ENCODE results near the gene VGF.
A peak's percentile ranks its signal among the peaks of the same experiment; 100 is the strongest.
"Not testable (repeated sequence)": the region's sequence is repeated elsewhere in the genome, so short reads cannot be mapped to it uniquely, and the experiment has no call there.

The VGF gene

DNA sequence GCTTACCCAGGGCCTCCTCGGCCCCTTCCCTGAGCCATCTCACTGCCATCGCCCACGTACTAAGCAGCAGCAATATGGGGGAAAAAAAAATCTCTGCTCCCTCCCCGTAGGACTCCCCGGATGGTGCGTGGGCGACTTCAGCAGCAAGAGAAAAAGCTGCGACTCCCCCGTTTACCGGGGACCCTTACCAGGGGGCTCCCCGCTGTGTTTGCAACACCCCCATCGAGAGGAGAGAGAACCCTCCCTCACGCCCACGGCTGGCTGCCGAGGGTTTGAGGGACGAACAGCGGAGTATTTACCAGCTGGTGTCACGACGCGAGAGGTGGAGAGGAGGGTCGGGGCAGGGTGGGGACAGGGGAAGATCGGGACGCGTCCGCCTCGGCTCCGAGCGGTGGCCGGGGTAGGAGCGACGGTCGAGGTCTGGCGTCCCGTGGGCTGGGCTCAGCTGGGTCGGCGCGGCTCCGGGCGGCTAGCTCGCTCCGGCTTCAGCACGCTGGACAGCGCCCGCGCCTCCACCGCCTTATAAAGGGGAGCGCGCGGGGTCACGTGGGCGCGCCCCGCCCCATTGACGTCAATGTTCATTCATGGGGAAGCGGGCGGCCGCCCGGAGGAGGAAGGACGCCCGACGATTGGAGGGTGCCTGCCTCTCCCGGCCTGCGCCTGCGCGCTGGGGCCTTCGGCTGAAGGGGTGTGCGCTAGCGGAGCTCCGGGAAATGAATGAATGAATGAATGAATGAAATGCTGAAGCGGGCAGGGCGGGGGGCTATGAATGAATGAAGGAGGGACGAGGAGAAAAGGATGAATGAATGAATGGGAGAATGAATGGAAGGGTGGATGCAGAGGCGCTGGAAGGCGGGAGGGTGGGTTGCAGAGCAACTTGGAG, at the start of gene VGF:
Gene VGF (minus strand): TSS at position 495 of the 883 bp plus-strand sequence. CDS start 726 bp downstream, outside the sequence.
- Histone ChIP-seq H3K4me3 (peak within 1 kb of the TSS; percentile 77), H3K36me3 (ENCODE audit: insufficient read depth, low read length) (no peaks in the 10 kb centered on the region), H3K9ac (ENCODE audit: insufficient read length) (no peak within 1 kb of the TSS), H3K27ac (no peak within 1 kb of the TSS), H3K9me3 (ENCODE audit: low read depth, low read length) (no peaks in the 10 kb centered on the region)
- DNase-seq (ENCODE audit: low read depth, low spot score): peak; percentile 24
- TF ChIP-seq EZH2 (IDR thresholded peaks at IDR 0.05) (no peak), POLR2AphosphoS5 (IDR thresholded peaks at IDR 0.05; ENCODE audit: borderline replicate concordance, low read depth, low read length) (no peak), FOXP2 (optimal IDR thresholded peaks at IDR 0.05; ENCODE audit: control extremely low read depth, extremely low read length, insufficient read depth) (no peak)

DNA sequence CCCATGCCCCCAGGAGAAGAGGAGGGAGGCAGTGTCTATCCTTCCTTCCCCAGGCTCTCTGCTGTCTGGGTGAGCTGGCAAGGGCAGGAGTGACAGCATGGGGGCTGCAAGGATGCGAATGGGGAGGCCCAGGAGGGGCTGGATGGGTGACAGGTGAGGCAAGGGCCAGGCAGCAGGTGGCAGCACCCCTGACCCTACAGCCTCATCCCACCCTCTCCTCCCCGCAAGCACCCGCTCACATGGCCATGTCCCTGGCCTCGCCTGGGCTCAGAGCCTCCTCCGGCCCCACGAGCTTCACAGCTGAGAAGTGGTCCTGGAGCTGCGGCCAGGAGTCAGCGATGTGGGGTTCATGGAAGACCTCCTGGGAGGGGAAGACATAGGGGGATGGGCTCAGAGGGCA, 46.6 kb upstream of the VGF start:
- Histone ChIP-seq H3K9me3 (ENCODE audit: low read depth, low read length) (no peaks in the 10 kb centered on the region), H3K4me3 (no peak overlapping the region), H3K27ac (no peak overlapping the region), H3K36me3 (ENCODE audit: insufficient read depth, low read length) (peaks cover 4% of the 10 kb centered on the region; the same call in 1 of the 2 replicates), H3K9ac (ENCODE audit: insufficient read length) (no peak overlapping the region)
- DNase-seq (ENCODE audit: low read depth, low spot score): no peak
- TF ChIP-seq FOXP2 (optimal IDR thresholded peaks at IDR 0.05; ENCODE audit: control extremely low read depth, extremely low read length, insufficient read depth) (no peak), EZH2 (IDR thresholded peaks at IDR 0.05) (no peak), POLR2AphosphoS5 (IDR thresholded peaks at IDR 0.05; ENCODE audit: borderline replicate concordance, low read depth, low read length) (no peak)

DNA sequence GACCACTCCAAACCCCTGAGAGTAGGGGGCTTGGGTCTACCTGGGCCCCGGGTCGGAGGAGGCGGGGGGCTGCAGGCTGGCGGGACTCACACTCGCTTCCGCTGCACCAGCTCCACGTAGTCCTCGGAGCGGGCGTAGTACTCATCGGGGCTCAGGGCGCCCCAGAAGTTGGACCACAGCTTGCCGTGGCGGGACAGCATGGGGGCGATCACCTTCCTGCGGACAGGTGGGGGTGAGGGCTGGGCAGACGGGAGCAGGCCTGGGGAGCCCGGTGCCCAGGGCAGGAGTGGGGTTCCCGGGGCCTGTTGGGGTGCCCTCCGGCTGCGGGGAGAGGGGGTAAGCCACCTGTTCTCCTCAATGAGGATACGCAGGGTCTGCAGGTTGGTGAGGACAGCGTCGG, 46.1 kb upstream of the VGF start:
- Histone ChIP-seq H3K4me3 (no peak overlapping the region), H3K27ac (no peak overlapping the region), H3K9me3 (ENCODE audit: low read depth, low read length) (no peaks in the 10 kb centered on the region), H3K9ac (ENCODE audit: insufficient read length) (no peak overlapping the region), H3K36me3 (ENCODE audit: insufficient read depth, low read length) (peaks cover 4% of the 10 kb centered on the region; the same call in 1 of the 2 replicates)
- no peak for DNase-seq (ENCODE audit: low read depth, low spot score)
- TF ChIP-seq POLR2AphosphoS5 (IDR thresholded peaks at IDR 0.05; ENCODE audit: borderline replicate concordance, low read depth, low read length) (no peak), FOXP2 (optimal IDR thresholded peaks at IDR 0.05; ENCODE audit: control extremely low read depth, extremely low read length, insufficient read depth) (no peak), EZH2 (IDR thresholded peaks at IDR 0.05) (no peak)

DNA sequence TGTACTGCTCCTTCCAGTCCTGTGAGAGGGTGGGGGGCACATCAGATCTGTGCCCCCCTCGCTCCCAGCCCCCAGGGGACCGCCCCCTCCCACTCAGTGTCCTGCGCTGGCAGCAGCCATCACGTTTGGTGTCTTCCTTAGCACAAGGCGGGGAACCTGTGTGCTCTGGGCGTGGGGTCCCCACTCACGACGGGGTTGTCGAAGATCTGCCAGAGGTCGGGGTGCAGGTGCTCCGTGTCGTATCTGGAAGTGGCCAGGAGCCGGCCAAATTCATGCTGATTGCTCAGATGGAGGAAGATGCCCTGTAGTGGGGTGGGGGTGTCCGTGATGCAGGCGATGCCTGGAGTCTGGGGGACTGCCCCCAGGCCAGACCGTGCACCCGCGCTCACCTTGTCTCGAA, 44.8 kb upstream of the VGF start:
- TF ChIP-seq EZH2 (IDR thresholded peaks at IDR 0.05): no peak
- TF ChIP-seq POLR2AphosphoS5 (IDR thresholded peaks at IDR 0.05; ENCODE audit: borderline replicate concordance, low read depth, low read length): no peak
- no peak for TF ChIP-seq FOXP2 (optimal IDR thresholded peaks at IDR 0.05; ENCODE audit: control extremely low read depth, extremely low read length, insufficient read depth)
- no peak overlapping the region for H3K27ac ChIP-seq
- H3K9ac ChIP-seq (ENCODE audit: insufficient read length): no peak overlapping the region
- no peak for DNase-seq (ENCODE audit: low read depth, low spot score)
- no peak overlapping the region for H3K4me3 ChIP-seq
- H3K9me3 ChIP-seq (ENCODE audit: low read depth, low read length): no peaks in the 10 kb centered on the region
- peaks cover 4% of the 10 kb centered on the region; the same call in 1 of the 2 replicates for H3K36me3 ChIP-seq (ENCODE audit: insufficient read depth, low read length)

DNA sequence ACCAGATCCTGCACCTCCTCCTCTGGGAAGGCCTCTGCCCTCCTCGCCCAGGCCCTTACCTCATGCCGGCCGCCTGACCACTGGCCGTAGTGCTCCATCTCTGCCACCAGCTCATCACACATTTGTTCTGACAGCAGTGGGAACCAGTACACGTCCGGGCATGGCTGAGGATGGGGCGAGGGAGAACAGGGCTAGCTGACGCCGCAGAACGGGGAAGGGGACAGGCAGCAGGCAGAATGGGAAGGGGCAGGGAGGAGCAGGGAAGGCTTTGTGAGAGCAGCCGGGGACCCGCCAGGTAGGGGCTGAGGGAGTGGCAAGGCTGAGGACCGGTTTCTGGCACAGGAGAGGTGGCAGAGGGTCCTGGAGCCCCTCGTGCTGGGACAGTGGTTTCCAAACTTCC, 43.4 kb upstream of the VGF start:
- no peak overlapping the region for H3K27ac ChIP-seq
- peaks cover 4% of the 10 kb centered on the region; the same call in 1 of the 2 replicates for H3K36me3 ChIP-seq (ENCODE audit: insufficient read depth, low read length)
- TF ChIP-seq POLR2AphosphoS5 (IDR thresholded peaks at IDR 0.05; ENCODE audit: borderline replicate concordance, low read depth, low read length) (no peak), FOXP2 (optimal IDR thresholded peaks at IDR 0.05; ENCODE audit: control extremely low read depth, extremely low read length, insufficient read depth) (no peak), EZH2 (IDR thresholded peaks at IDR 0.05) (no peak)
- H3K9ac ChIP-seq (ENCODE audit: insufficient read length): no peak overlapping the region
- no peaks in the 10 kb centered on the region for H3K9me3 ChIP-seq (ENCODE audit: low read depth, low read length)
- H3K4me3 ChIP-seq: no peak overlapping the region
- no peak for DNase-seq (ENCODE audit: low read depth, low spot score)

DNA sequence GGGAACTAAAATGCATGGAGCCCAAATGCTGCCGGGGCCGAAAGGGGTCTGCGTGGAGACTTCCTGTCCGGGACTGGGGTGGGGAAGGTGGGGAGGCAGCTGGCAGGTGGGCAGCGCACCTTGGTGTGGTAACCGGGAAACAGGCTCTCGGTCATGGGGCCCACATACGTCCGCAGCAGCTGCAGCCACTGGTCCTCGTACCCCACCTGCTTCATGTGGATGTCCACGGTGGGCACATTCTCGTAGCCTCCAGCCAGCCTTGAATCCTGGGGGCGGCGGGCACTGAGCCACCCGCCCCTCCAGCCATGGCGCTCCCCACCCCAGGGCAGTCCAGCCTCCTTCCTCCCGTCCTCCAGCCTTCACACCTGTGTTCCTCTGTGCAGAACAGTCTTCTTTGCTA, 42.1 kb upstream of the VGF start:
- Histone ChIP-seq H3K36me3 (ENCODE audit: insufficient read depth, low read length) (peaks cover 4% of the 10 kb centered on the region; the same call in 1 of the 2 replicates), H3K9me3 (ENCODE audit: low read depth, low read length) (no peaks in the 10 kb centered on the region), H3K27ac (no peak overlapping the region), H3K9ac (ENCODE audit: insufficient read length) (no peak overlapping the region), H3K4me3 (no peak overlapping the region)
- TF ChIP-seq FOXP2 (optimal IDR thresholded peaks at IDR 0.05; ENCODE audit: control extremely low read depth, extremely low read length, insufficient read depth): no peak
- TF ChIP-seq EZH2 (IDR thresholded peaks at IDR 0.05): no peak
- TF ChIP-seq POLR2AphosphoS5 (IDR thresholded peaks at IDR 0.05; ENCODE audit: borderline replicate concordance, low read depth, low read length): no peak
- no peak for DNase-seq (ENCODE audit: low read depth, low spot score)

DNA sequence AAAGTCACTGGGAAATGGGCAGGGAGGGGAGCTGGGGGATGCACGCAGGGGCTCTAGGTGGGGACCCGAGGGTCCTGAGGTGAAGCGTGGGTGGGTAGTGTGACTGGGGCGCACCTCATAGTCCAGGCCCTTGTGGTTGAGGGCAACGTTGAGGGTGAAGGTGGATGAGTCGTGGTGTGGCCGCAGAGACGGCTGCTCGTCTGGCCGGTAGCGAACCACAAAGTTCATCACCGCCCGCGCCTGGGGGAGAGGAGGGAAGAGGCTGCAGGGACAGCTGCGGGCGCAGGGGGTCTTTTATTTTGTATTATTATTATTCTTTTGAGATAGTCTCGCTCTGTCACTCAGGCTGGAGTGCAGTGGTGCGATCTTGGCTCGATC, 41.3 kb upstream of the VGF start:
- TF ChIP-seq FOXP2 (optimal IDR thresholded peaks at IDR 0.05; ENCODE audit: control extremely low read depth, extremely low read length, insufficient read depth) (no peak), POLR2AphosphoS5 (IDR thresholded peaks at IDR 0.05; ENCODE audit: borderline replicate concordance, low read depth, low read length) (no peak), EZH2 (IDR thresholded peaks at IDR 0.05) (no peak)
- Histone ChIP-seq H3K27ac (no peak overlapping the region), H3K36me3 (ENCODE audit: insufficient read depth, low read length) (peaks cover 4% of the 10 kb centered on the region; the same call in 1 of the 2 replicates)

DNA sequence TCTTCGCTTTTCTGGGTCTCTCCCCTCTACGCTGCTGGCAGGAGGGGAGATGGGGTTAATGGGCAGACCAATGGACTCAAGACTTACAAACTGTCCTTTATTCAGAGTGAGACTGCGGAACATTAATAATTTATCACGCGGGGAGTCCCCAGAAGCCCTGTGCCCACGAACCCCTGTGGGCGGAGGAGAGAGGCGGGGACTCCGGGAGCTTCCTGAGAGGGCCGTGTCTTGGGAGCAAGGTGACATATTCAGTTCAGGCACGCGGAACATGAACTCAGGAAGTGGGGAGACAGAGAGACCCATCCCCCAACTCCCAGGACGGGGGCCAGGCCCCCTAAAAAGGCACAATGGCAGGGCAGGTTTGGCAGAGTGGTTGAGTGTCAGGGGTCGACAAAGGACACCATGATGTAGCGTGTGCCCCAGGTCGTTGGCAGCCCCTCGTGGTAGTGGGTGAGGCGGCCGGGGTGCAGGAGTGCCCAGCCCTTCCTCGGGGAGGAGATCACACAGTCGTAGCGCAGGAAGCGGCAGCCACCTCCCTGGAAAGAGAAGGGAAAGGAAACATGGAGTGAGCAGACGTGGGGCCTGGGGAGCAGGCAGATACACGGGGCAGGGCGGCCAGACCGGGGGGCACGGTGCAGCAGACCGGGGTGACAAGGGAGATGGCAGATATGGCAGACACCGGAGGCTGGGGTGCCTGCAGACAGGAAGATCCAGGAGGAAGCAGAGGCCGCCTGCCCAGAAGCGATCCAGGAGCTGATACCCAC, 40.7 kb upstream of the VGF start:
- no peak for DNase-seq (ENCODE audit: low read depth, low spot score)

More for the DNA sequence above, 41.3 kb upstream of the VGF start:
- no peak for DNase-seq (ENCODE audit: low read depth, low spot score)
- Histone ChIP-seq H3K4me3 (no peak overlapping the region), H3K9me3 (ENCODE audit: low read depth, low read length) (no peaks in the 10 kb centered on the region), H3K9ac (ENCODE audit: insufficient read length) (no peak overlapping the region)

DNA sequence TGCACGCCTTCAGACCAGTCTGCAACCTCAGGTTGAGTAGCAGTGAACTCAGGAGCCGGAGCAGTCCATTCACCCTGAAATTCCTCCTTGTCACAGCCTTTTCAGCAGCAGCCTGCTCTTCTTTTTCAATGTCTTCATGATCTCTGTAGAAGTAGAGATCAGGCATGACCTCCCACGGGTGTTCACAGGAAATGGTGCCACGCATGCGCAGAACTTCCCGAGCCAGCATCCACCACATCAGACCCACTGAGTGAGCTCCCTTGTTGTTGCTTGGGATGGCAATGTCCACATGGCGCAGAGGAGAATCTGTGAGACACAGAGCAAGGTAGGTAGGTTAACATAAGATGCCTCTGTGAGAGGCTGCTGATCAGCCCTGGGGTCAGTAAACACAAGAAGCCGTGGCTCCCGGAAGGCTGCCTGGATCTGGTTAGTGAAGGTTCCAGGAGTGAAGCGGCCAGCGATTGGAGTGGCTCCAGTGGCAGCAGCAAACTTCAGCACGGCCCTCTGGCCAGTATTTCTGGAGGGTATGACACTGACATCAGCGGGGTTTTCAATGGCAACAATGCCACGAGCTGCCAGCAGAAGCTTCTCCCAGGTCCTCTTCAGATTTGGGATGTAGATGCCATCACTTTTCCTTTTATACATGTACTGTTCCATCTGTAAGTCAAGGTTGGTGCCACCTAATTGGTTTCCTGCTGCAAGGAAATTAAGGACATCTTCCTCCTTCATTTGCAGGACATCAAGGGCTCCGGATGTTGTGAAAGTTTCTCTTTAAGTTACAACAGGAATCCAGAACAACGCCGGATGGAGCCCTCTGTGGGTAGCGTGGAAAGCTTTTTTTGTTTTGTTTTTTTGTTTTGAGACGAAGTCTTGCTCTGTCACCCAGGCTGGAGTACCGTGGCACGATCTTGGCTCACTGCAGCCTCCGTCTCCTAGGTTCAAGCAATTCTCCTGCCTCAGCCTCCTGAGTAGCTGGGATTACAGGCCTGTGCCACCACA, 38.7 kb upstream of the VGF start:
- DNase-seq (ENCODE audit: low read depth, low spot score); H3K9ac ChIP-seq (ENCODE audit: insufficient read length): not testable (repeated sequence)

More for the DNA sequence above, 40.7 kb upstream of the VGF start:
- Histone ChIP-seq H3K36me3 (ENCODE audit: insufficient read depth, low read length) (peaks cover 4% of the 10 kb centered on the region; the same call in 1 of the 2 replicates), H3K9me3 (ENCODE audit: low read depth, low read length) (no peaks in the 10 kb centered on the region), H3K4me3 (no peak overlapping the region), H3K27ac (no peak overlapping the region), H3K9ac (ENCODE audit: insufficient read length) (no peak overlapping the region)
- no peak for TF ChIP-seq EZH2 (IDR thresholded peaks at IDR 0.05)
- TF ChIP-seq FOXP2 (optimal IDR thresholded peaks at IDR 0.05; ENCODE audit: control extremely low read depth, extremely low read length, insufficient read depth): no peak
- TF ChIP-seq POLR2AphosphoS5 (IDR thresholded peaks at IDR 0.05; ENCODE audit: borderline replicate concordance, low read depth, low read length): no peak

More for the DNA sequence above, 38.7 kb upstream of the VGF start:
- H3K36me3 ChIP-seq (ENCODE audit: insufficient read depth, low read length); H3K4me3 ChIP-seq; H3K9me3 ChIP-seq (ENCODE audit: low read depth, low read length); H3K27ac ChIP-seq: not testable (repeated sequence)

Data from SK-N-MC (cell line).